A172 (cell line): ENCODE measurements around the gene CTNNA2. TPM values are rescaled to one million over a fixed set of nuclear protein-coding genes. Genes with fewer than 3 reads are reported as not detected.

Experiments used
- DNase-seq: peaks from one replicate; pipeline ENCODE4 v3.0.0-alpha.2; 2015; ENCODE audit warnings: low spot score
- total RNA-seq: library from RNA; depleted of rRNA; stranded (reverse); fragments of >200 nt; shearing (Covaris generic); gene quantifications from 2 replicates; pipeline ENCODE4 v1.2.3, GENCODE V29; 2014

CTNNA2 gene
- total RNA-seq, 1 experiment from 2014 or later = 0.31 TPM

DNA sequence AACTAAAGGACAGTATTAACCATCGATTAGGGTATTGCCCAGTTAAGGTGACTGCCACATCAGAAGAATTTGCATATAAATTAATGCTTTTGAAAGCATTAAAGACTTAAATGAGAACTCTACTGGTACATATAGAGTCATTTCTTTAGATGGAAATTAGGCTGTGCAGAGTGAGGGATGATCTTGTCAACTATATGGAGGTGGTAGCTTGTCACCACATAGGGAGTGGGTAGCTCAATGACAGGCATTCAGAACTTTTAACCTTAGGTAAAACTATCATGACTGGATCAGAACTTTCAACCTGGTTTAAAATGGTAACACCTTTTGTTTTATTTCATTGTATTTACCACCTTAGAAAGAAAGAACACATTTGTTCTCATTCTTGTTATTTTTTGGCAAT lies 1176.3 kb downstream of the CTNNA2 start:
- DNase-seq = no peak
